ENCODE results near the gene EDC3.

The EDC3 gene

GRCh38 chr15:74676801-74677200 is 19.0 kb downstream of the EDC3 start:
- no peak overlapping the region for H3K4me3 ChIP-seq (ENCODE audit: low read depth, low read length)
- TF ChIP-seq CTCF (IDR thresholded peaks at IDR 0.05; ENCODE audit: low read depth, low read length): no peak
- in situ Hi-C loops (cut with HindIII; ENCODE audit: low sequenced_read_pairs): no loop called here
- no peak for DNase-seq (ENCODE audit: low read depth, low spot score)

DNA sequence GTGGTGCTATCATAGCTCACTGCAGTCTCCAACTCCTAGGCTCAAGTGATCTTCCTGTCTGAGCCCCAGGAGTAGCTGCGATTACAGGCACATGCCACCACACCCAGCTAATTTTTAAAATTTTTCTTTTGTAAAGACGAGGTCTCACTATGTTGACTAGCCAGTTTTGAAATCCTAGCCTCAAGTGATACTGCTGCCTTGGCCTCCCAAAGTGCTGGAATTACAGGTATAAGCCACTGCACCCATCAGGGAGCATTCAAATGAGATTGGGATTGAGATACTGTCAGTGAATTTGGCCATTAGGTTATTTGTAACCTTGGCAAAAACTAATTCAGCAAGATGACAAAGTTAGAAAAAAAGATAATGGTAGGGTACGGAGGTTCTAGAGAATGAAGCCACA is 21.7 kb downstream of the EDC3 start:
- TF ChIP-seq CTCF (IDR thresholded peaks at IDR 0.05; ENCODE audit: low read depth, low read length): no peak
- DNase-seq (ENCODE audit: low read depth, low spot score): no peak
- in situ Hi-C loops (cut with HindIII; ENCODE audit: low sequenced_read_pairs): no loop called here
- no peak overlapping the region for H3K4me3 ChIP-seq (ENCODE audit: low read depth, low read length)

GRCh38 chr15:74669627-74670026 is 26.2 kb downstream of the EDC3 start:
- no peak for DNase-seq (ENCODE audit: low read depth, low spot score)
- in situ Hi-C loops (cut with HindIII; ENCODE audit: low sequenced_read_pairs): no loop called here
- H3K4me3 ChIP-seq (ENCODE audit: low read depth, low read length): no peak overlapping the region
- TF ChIP-seq CTCF (IDR thresholded peaks at IDR 0.05; ENCODE audit: low read depth, low read length): no peak

DNA sequence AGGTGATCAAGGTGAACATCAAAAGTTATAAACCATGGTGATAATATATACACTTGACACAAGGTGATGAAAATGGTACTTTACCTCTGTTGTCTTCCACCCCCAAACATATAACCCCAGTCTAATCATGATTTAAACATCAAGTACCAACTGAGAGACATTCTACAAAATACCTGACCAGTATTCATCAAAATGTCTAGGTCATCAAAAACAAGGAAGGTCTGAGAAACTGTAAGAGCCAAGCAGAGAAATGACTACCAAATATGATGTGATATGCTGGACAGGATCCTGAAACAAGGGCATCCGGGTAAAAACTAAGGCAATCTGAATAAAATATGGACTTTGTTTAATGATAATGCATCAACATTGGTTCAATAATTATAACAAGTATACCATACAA is 27.8 kb downstream of the EDC3 start:
- no peak for DNase-seq (ENCODE audit: low read depth, low spot score)
- no peak overlapping the region for H3K4me3 ChIP-seq (ENCODE audit: low read depth, low read length)
- in situ Hi-C loops (cut with HindIII; ENCODE audit: low sequenced_read_pairs): no loop called here
- TF ChIP-seq CTCF (IDR thresholded peaks at IDR 0.05; ENCODE audit: low read depth, low read length): no peak

GRCh38 chr15:74664670-74665069 is 31.2 kb downstream of the EDC3 start:
- TF ChIP-seq CTCF (IDR thresholded peaks at IDR 0.05; ENCODE audit: low read depth, low read length): no peak
- in situ Hi-C loops (cut with HindIII; ENCODE audit: low sequenced_read_pairs): no loop called here
- H3K4me3 ChIP-seq (ENCODE audit: low read depth, low read length): no peak overlapping the region
- no peak for DNase-seq (ENCODE audit: low read depth, low spot score)

DNA sequence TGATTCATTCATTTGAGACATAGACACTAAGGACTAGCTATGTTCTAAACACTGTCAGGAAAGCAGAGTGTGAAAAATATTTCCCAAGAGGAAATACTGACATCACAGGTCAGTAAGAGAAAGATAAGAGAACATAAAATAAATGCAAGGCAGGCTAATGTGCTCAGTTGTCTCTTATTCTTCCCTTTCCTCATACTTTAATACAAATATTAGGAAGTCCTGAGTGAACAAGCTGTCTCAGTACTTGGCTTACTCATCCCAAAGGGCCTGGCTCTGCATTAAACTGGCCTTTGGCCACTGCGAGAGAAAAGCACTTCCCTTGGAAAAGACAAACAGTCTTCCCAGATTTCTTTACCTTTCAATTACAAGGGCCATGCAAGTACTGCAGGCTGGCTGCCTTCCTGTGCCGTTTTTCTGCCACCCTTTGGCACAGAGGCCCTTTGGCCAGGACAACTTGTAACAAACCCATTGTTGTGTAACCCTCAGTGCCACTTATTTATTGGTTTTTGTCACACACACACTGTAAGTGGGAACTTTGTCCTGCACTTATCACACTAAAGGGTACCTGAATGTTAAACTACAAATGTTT is 31.7 kb downstream of the EDC3 start:
- no peak for TF ChIP-seq CTCF (IDR thresholded peaks at IDR 0.05; ENCODE audit: low read depth, low read length)
- peak; percentile 29 for DNase-seq (ENCODE audit: low read depth, low spot score)
- no peak overlapping the region for H3K4me3 ChIP-seq (ENCODE audit: low read depth, low read length)
- in situ Hi-C loops (cut with HindIII; ENCODE audit: low sequenced_read_pairs): no loop called here
